ENCODE data around the gene NOX3. TPM values are rescaled to one million over a fixed set of nuclear protein-coding genes. Genes with fewer than 3 reads are reported as not detected.

The NOX3 gene
- total RNA-seq, 1 experiment from 2014 or later: not detected

- BruUV-seq (replicated peaks): no TSS peak
- Mint-ChIP-seq H3K9me3 (ENCODE audit: unreplicated experiment) (no peaks in the 10 kb centered on the region), H3K36me3 (ENCODE audit: insufficient read depth, unreplicated experiment) (no peaks in the 10 kb centered on the region), H3K27me3 (ENCODE audit: insufficient read depth, unreplicated experiment) (no peaks in the 10 kb centered on the region), H3K4me1 (ENCODE audit: insufficient read depth, unreplicated experiment) (no peaks in the 10 kb centered on the region), H3K4me3 (ENCODE audit: unreplicated experiment) (no peak overlapping the region), H3K27ac (ENCODE audit: low read depth, unreplicated experiment) (no peak overlapping the region)
- POLR2A ChIA-PET: interaction anchor here (0.7 kb wide), 1 partner anchor 12 kb away, joined by 3 read pairs; no protein-coding TSS in a partner anchor
- no peak for TF ChIP-seq CTCF (IDR thresholded peaks at IDR 0.05; ENCODE audit: unreplicated experiment)
- no peak for DNase-seq (ENCODE audit: unreplicated experiment)
- CTCF ChIA-PET: interaction anchor here (0.6 kb wide), 1 partner anchor 782 kb away, joined by 3 read pairs; no protein-coding TSS in a partner anchor
- intact Hi-C loops (cut with micrococcal nuclease): no loop called here
Measured at GRCh38 chr6:155424181-155424580, 31.5 kb downstream of the NOX3 start.

GRCh38 chr6:155422635-155423034 is 33.0 kb downstream of the NOX3 start:
- no peak for DNase-seq (ENCODE audit: unreplicated experiment)
- no TSS peak for BruUV-seq (replicated peaks)
- H3K27ac Mint-ChIP-seq (ENCODE audit: low read depth, unreplicated experiment): no peak overlapping the region
- H3K4me3 Mint-ChIP-seq (ENCODE audit: unreplicated experiment): no peak overlapping the region
- ChIA-PET CTCF (no interaction called here), POLR2A (no interaction called here)
- intact Hi-C loops (cut with micrococcal nuclease): no loop called here
- H3K9me3 Mint-ChIP-seq (ENCODE audit: unreplicated experiment): no peaks in the 10 kb centered on the region
- no peak for TF ChIP-seq CTCF (IDR thresholded peaks at IDR 0.05; ENCODE audit: unreplicated experiment)
- H3K27me3 Mint-ChIP-seq (ENCODE audit: insufficient read depth, unreplicated experiment): no peaks in the 10 kb centered on the region
- H3K36me3 Mint-ChIP-seq (ENCODE audit: insufficient read depth, unreplicated experiment): no peaks in the 10 kb centered on the region
- peaks cover 12% of the 10 kb centered on the region for H3K4me1 Mint-ChIP-seq (ENCODE audit: insufficient read depth, unreplicated experiment)

- Mint-ChIP-seq H3K27me3 (ENCODE audit: insufficient read depth, unreplicated experiment) (no peaks in the 10 kb centered on the region), H3K9me3 (ENCODE audit: unreplicated experiment) (no peaks in the 10 kb centered on the region), H3K27ac (ENCODE audit: low read depth, unreplicated experiment) (no peak overlapping the region), H3K36me3 (ENCODE audit: insufficient read depth, unreplicated experiment) (no peaks in the 10 kb centered on the region), H3K4me3 (ENCODE audit: unreplicated experiment) (no peak overlapping the region), H3K4me1 (ENCODE audit: insufficient read depth, unreplicated experiment) (peaks cover 18% of the 10 kb centered on the region)
- no peak for TF ChIP-seq CTCF (IDR thresholded peaks at IDR 0.05; ENCODE audit: unreplicated experiment)
- CTCF ChIA-PET: interaction anchor here (0.5 kb wide), 1 partner anchor 93 kb away, joined by 3 read pairs; no protein-coding TSS in a partner anchor
- no TSS peak for BruUV-seq (replicated peaks)
- no peak for DNase-seq (ENCODE audit: unreplicated experiment)
- intact Hi-C loops (cut with micrococcal nuclease): no loop called here
- POLR2A ChIA-PET: no interaction called here
Measured at GRCh38 chr6:155420492-155420891, 35.1 kb downstream of the NOX3 start.

GRCh38 chr6:155419161-155419560 is 36.5 kb downstream of the NOX3 start:
- no peak for DNase-seq (ENCODE audit: unreplicated experiment)
- Mint-ChIP-seq H3K27me3 (ENCODE audit: insufficient read depth, unreplicated experiment) (no peaks in the 10 kb centered on the region), H3K9me3 (ENCODE audit: unreplicated experiment) (no peaks in the 10 kb centered on the region), H3K4me1 (ENCODE audit: insufficient read depth, unreplicated experiment) (peaks cover 18% of the 10 kb centered on the region), H3K36me3 (ENCODE audit: insufficient read depth, unreplicated experiment) (no peaks in the 10 kb centered on the region), H3K27ac (ENCODE audit: low read depth, unreplicated experiment) (peak overlapping the region; percentile 18), H3K4me3 (ENCODE audit: unreplicated experiment) (no peak overlapping the region)
- TF ChIP-seq CTCF (IDR thresholded peaks at IDR 0.05; ENCODE audit: unreplicated experiment): no peak
- CTCF ChIA-PET: interaction anchor here (0.7 kb wide), 1 partner anchor 33 kb away, joined by 3 read pairs; no protein-coding TSS in a partner anchor
- intact Hi-C loops (cut with micrococcal nuclease): no loop called here
- POLR2A ChIA-PET: no interaction called here
- no TSS peak for BruUV-seq (replicated peaks)
